ENCODE data around the gene RYR3.

RYR3 gene

DNA sequence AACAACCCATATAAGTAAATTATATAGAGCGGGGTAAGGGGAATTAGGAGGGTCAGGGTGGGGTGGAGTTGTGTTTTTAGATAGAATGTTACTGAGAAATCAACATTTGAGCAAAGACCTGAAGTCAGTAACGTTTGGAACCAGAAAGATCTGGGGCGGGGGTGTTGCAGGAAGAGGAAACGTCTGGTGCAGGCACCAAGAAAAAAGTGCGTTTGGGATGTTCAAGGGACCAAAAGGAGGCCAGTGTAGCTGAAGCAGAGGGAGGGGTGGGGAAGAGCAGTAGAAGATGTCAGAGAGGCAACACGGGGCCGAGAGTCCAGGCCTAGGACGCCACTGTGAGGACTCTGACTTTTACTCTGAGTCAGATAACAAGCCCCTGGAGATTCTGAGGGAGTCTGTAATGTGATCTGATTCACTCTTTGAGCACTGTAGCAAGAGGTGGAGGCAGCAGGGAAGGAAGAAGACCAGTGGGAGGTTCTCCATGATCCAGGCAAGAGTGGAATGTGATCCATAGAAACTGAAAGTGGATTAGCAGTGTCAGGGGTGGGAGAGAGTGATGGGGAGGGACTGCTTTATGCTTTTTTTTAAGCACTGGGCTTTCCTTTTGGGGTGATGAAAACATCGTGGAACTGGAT is 478.3 kb downstream of the RYR3 start:
- TF ChIP-seq, protein P1, sequence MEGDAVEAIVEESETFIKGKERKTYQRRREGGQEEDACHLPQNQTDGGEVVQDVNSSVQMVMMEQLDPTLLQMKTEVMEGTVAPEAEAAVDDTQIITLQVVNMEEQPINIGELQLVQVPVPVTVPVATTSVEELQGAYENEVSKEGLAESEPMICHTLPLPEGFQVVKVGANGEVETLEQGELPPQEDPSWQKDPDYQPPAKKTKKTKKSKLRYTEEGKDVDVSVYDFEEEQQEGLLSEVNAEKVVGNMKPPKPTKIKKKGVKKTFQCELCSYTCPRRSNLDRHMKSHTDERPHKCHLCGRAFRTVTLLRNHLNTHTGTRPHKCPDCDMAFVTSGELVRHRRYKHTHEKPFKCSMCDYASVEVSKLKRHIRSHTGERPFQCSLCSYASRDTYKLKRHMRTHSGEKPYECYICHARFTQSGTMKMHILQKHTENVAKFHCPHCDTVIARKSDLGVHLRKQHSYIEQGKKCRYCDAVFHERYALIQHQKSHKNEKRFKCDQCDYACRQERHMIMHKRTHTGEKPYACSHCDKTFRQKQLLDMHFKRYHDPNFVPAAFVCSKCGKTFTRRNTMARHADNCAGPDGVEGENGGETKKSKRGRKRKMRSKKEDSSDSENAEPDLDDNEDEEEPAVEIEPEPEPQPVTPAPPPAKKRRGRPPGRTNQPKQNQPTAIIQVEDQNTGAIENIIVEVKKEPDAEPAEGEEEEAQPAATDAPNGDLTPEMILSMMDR (IDR thresholded peaks at IDR 0.05; ENCODE audit: control insufficient read depth, insufficient read depth, low read depth, low read length, missing control alignments), result no peak
- no peak overlapping the region for H3K4me3 ChIP-seq (ENCODE audit: control insufficient read depth, low read depth, low read length)
- no peak for DNase-seq (ENCODE audit: low read depth)

DNA sequence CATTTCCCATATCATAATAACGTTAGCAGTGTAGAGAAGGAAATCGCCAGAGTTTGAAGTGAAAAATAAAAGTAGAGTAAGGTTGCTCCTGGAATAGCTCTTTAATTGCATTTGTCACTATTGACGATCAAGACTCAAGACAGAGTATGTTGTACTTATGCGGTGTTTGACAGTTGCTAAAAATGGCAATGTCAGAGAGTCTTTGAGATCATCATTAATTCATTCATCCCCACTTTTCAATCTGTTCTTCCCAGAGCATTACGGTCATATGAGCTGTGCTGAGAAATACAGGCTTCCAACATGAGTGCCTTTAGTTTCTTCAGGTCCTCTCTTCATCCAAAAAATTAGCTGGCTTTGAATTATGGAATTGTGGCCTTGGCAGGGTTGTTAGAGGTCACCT is 483.7 kb downstream of the RYR3 start:
- DNase-seq (ENCODE audit: low read depth), result no peak
- TF ChIP-seq, protein P1 (IDR thresholded peaks at IDR 0.05; ENCODE audit: control insufficient read depth, insufficient read depth, low read depth, low read length, missing control alignments), result no peak
- no peak overlapping the region for H3K4me3 ChIP-seq (ENCODE audit: control insufficient read depth, low read depth, low read length)

DNA sequence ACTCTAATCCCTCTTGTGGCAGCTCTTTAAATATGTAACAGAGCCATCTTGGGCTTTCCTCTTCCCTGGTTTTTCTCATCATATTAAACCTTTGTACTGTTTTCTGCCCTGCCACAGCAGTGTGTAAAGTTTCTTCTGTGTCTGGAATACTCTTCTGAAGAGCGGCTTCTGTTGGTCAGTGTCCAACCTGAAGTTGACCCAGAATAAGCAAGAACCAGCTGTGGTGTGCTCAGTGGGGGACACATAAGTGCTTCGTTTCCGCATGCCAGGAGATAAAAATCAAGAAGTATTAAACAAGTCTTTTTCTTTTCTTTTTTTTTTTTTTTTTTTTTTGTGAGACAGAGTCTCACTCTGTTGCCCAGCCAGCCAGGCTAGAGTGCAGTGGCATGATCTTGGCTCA is 484.3 kb downstream of the RYR3 start:
- H3K4me3 ChIP-seq (ENCODE audit: control insufficient read depth, low read depth, low read length), result no peak overlapping the region
- TF ChIP-seq, protein P1 (IDR thresholded peaks at IDR 0.05; ENCODE audit: control insufficient read depth, insufficient read depth, low read depth, low read length, missing control alignments), result no peak
- no peak for DNase-seq (ENCODE audit: low read depth)

DNA sequence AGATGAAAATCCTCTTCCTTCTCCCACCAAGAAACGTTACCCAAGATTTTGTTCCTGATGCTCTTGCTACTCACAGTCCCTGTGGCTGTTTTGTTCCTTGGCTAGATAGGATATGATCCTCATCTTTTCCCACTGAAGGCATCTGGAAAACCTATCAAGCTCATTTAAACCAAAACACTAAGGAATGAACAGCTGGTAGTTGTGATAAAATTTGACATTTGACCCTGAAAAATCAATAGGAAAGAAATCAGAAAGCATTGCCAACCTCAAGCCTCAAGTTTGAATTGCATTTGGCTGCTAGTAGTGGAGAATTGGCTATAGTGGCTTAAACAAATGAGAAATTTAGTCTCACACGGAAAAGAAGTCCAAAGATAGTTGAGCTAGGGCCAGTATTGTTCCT is 486.9 kb downstream of the RYR3 start:
- TF ChIP-seq, protein P1 (IDR thresholded peaks at IDR 0.05; ENCODE audit: control insufficient read depth, insufficient read depth, low read depth, low read length, missing control alignments), result no peak
- no peak overlapping the region for H3K4me3 ChIP-seq (ENCODE audit: control insufficient read depth, low read depth, low read length)
- no peak for DNase-seq (ENCODE audit: low read depth)

DNA sequence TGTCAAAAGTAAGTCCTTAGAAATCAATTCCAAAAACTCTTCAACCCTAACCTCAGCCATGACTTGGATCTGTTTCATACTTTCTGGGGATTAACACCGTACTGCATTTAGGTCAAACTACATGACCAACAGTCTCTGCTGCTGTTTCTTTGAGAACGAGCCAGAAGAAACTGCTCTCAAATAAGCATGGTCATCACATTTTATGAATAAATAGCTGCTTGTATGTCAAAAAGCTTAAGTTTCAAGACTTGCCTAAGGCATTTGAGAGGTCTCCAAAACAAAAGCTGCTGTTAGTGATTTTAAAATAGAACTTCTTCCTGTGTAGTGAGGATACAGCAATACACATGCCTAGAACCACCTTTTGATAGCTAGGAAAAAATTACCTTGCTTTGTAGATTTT is 491.2 kb downstream of the RYR3 start:
- no peak for DNase-seq (ENCODE audit: low read depth)
- TF ChIP-seq, protein P1 (IDR thresholded peaks at IDR 0.05; ENCODE audit: control insufficient read depth, insufficient read depth, low read depth, low read length, missing control alignments), result no peak
- H3K4me3 ChIP-seq (ENCODE audit: control insufficient read depth, low read depth, low read length), result no peak overlapping the region

DNA sequence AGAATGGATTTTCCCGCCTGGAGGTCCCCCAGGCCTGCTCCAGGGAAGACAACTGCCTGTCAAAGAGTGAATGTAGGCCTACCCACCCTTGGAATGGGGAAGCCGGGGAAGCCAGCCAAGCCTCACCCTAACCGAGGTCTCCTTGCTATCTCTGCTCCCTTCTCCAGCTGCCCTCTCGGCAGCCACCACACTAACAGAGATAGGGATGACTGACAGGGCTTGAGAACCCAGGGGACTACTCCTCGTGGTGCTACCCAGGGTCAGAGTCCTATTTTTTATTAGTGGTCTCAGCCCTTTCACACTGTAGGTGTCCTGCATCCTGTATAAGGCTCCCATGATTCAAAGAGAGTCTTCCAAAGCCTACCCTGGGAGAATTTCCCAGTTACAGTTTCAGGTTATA is 496.9 kb downstream of the RYR3 start:
- TF ChIP-seq, protein P1 (IDR thresholded peaks at IDR 0.05; ENCODE audit: control insufficient read depth, insufficient read depth, low read depth, low read length, missing control alignments), result no peak
- no peak for DNase-seq (ENCODE audit: low read depth)
- H3K4me3 ChIP-seq (ENCODE audit: control insufficient read depth, low read depth, low read length), result no peak overlapping the region

Measured in AG09309 (cell line).